ENCODE results near the gene HSFX2. TPM values are rescaled to one million over a fixed set of nuclear protein-coding genes. Genes with fewer than 3 reads are reported as not detected.
"Not testable (repeated sequence)": the region's sequence is repeated elsewhere in the genome, so short reads cannot be mapped to it uniquely, and the experiment has no call there.

The HSFX2 gene
- total RNA-seq, 2 experiments from 2014 or later, result not detected

- H3K27ac ChIP-seq (ENCODE audit: low read depth, low read length, poor library complexity, severe bottlenecking); H3K9me3 ChIP-seq (ENCODE audit: low read length); H3K4me2 ChIP-seq (ENCODE audit: low read length); H3K9me2 ChIP-seq (ENCODE audit: insufficient read depth, low read length); H3K36me3 ChIP-seq (ENCODE audit: insufficient read depth, low read length); H3K4me3 ChIP-seq (ENCODE audit: low read depth, low read length, poor library complexity, severe bottlenecking); POLR2A ChIA-PET; H3K4me1 ChIP-seq (ENCODE audit: insufficient read depth, low read length, poor library complexity, severe bottlenecking); DNase-seq (ENCODE audit: low spot score); H4K20me1 ChIP-seq (ENCODE audit: insufficient read depth, low read length); H2AFZ ChIP-seq (ENCODE audit: low read length); H3K79me2 ChIP-seq (ENCODE audit: insufficient read depth, low read depth, low read length); CTCF ChIA-PET (ENCODE audit: unreplicated experiment); intact Hi-C loops (cut with micrococcal nuclease; ENCODE audit: unreplicated experiment); BruUV-seq (replicated peaks): not testable (repeated sequence)
Measured at GRCh38 chrX:149598603-149599002, 3.5 kb upstream of the HSFX2 start.

- H3K9me3 ChIP-seq (ENCODE audit: low read length); H2AFZ ChIP-seq (ENCODE audit: low read length); intact Hi-C loops (cut with micrococcal nuclease; ENCODE audit: unreplicated experiment); H3K4me1 ChIP-seq (ENCODE audit: insufficient read depth, low read length, poor library complexity, severe bottlenecking); CTCF ChIA-PET (ENCODE audit: unreplicated experiment); H4K20me1 ChIP-seq (ENCODE audit: insufficient read depth, low read length); H3K79me2 ChIP-seq (ENCODE audit: insufficient read depth, low read depth, low read length); H3K4me2 ChIP-seq (ENCODE audit: low read length); H3K4me3 ChIP-seq (ENCODE audit: low read depth, low read length, poor library complexity, severe bottlenecking); POLR2A ChIA-PET; H3K9me2 ChIP-seq (ENCODE audit: insufficient read depth, low read length); BruUV-seq (replicated peaks); DNase-seq (ENCODE audit: low spot score); H3K36me3 ChIP-seq (ENCODE audit: insufficient read depth, low read length); H3K27ac ChIP-seq (ENCODE audit: low read depth, low read length, poor library complexity, severe bottlenecking): not testable (repeated sequence)
Measured at GRCh38 chrX:149595943-149596342, 829 bp upstream of the HSFX2 start.

GRCh38 chrX:149590993-149591392 lies 4.1 kb downstream of the HSFX2 start:
- H3K9me2 ChIP-seq (ENCODE audit: insufficient read depth, low read length); H3K27ac ChIP-seq (ENCODE audit: low read depth, low read length, poor library complexity, severe bottlenecking); CTCF ChIA-PET (ENCODE audit: unreplicated experiment); H3K79me2 ChIP-seq (ENCODE audit: insufficient read depth, low read depth, low read length); H3K4me3 ChIP-seq (ENCODE audit: low read depth, low read length, poor library complexity, severe bottlenecking); H2AFZ ChIP-seq (ENCODE audit: low read length); intact Hi-C loops (cut with micrococcal nuclease; ENCODE audit: unreplicated experiment); DNase-seq (ENCODE audit: low spot score); H3K36me3 ChIP-seq (ENCODE audit: insufficient read depth, low read length); POLR2A ChIA-PET; H3K9me3 ChIP-seq (ENCODE audit: low read length); BruUV-seq (replicated peaks); H3K4me1 ChIP-seq (ENCODE audit: insufficient read depth, low read length, poor library complexity, severe bottlenecking); H3K4me2 ChIP-seq (ENCODE audit: low read length); H4K20me1 ChIP-seq (ENCODE audit: insufficient read depth, low read length): not testable (repeated sequence)

GRCh38 chrX:149587359-149587758 lies 7.8 kb downstream of the HSFX2 start, which contains the start of gene MAGEA9B:
Gene MAGEA9B, minus strand, starts transcription at chrX:149587459. Its CDS starts 4,280 bp downstream, at chrX:149583179.
- H4K20me1 ChIP-seq (ENCODE audit: insufficient read depth, low read length); BruUV-seq (replicated peaks); H3K27ac ChIP-seq (ENCODE audit: low read depth, low read length, poor library complexity, severe bottlenecking); H3K36me3 ChIP-seq (ENCODE audit: insufficient read depth, low read length); H3K4me3 ChIP-seq (ENCODE audit: low read depth, low read length, poor library complexity, severe bottlenecking); H2AFZ ChIP-seq (ENCODE audit: low read length); H3K4me1 ChIP-seq (ENCODE audit: insufficient read depth, low read length, poor library complexity, severe bottlenecking); H3K9me3 ChIP-seq (ENCODE audit: low read length); POLR2A ChIA-PET; H3K4me2 ChIP-seq (ENCODE audit: low read length); H3K9me2 ChIP-seq (ENCODE audit: insufficient read depth, low read length); DNase-seq (ENCODE audit: low spot score); intact Hi-C loops (cut with micrococcal nuclease; ENCODE audit: unreplicated experiment); H3K79me2 ChIP-seq (ENCODE audit: insufficient read depth, low read depth, low read length); CTCF ChIA-PET (ENCODE audit: unreplicated experiment): not testable (repeated sequence)

GRCh38 chrX:149585631-149586030 lies 9.5 kb downstream of the HSFX2 start:
- H3K79me2 ChIP-seq (ENCODE audit: insufficient read depth, low read depth, low read length); H3K27ac ChIP-seq (ENCODE audit: low read depth, low read length, poor library complexity, severe bottlenecking); H3K4me1 ChIP-seq (ENCODE audit: insufficient read depth, low read length, poor library complexity, severe bottlenecking); DNase-seq (ENCODE audit: low spot score); CTCF ChIA-PET (ENCODE audit: unreplicated experiment); POLR2A ChIA-PET; H3K4me3 ChIP-seq (ENCODE audit: low read depth, low read length, poor library complexity, severe bottlenecking); H3K36me3 ChIP-seq (ENCODE audit: insufficient read depth, low read length); H4K20me1 ChIP-seq (ENCODE audit: insufficient read depth, low read length); intact Hi-C loops (cut with micrococcal nuclease; ENCODE audit: unreplicated experiment); H2AFZ ChIP-seq (ENCODE audit: low read length); BruUV-seq (replicated peaks); H3K4me2 ChIP-seq (ENCODE audit: low read length); H3K9me3 ChIP-seq (ENCODE audit: low read length); H3K9me2 ChIP-seq (ENCODE audit: insufficient read depth, low read length): not testable (repeated sequence)

- POLR2A ChIA-PET; H3K79me2 ChIP-seq (ENCODE audit: insufficient read depth, low read depth, low read length); DNase-seq (ENCODE audit: low spot score); H3K36me3 ChIP-seq (ENCODE audit: insufficient read depth, low read length); H4K20me1 ChIP-seq (ENCODE audit: insufficient read depth, low read length); intact Hi-C loops (cut with micrococcal nuclease; ENCODE audit: unreplicated experiment); CTCF ChIA-PET (ENCODE audit: unreplicated experiment); H3K27ac ChIP-seq (ENCODE audit: low read depth, low read length, poor library complexity, severe bottlenecking); H3K4me2 ChIP-seq (ENCODE audit: low read length); H3K9me3 ChIP-seq (ENCODE audit: low read length); H3K9me2 ChIP-seq (ENCODE audit: insufficient read depth, low read length); H2AFZ ChIP-seq (ENCODE audit: low read length); H3K4me3 ChIP-seq (ENCODE audit: low read depth, low read length, poor library complexity, severe bottlenecking); H3K4me1 ChIP-seq (ENCODE audit: insufficient read depth, low read length, poor library complexity, severe bottlenecking); BruUV-seq (replicated peaks): not testable (repeated sequence)
Measured at GRCh38 chrX:149573456-149573855, 21.7 kb downstream of the HSFX2 start.

Data from OCI-LY7 (cell line).